Kasumi-1 (cell line): ENCODE results near the gene PDIA5.

ENCODE experiments used
- DNase-seq, 2 experiments: peaks; one replicate each; lab custom pipeline; 2025; lab: John Stamatoyannopoulos, UW

Gene PDIA5

DNA sequence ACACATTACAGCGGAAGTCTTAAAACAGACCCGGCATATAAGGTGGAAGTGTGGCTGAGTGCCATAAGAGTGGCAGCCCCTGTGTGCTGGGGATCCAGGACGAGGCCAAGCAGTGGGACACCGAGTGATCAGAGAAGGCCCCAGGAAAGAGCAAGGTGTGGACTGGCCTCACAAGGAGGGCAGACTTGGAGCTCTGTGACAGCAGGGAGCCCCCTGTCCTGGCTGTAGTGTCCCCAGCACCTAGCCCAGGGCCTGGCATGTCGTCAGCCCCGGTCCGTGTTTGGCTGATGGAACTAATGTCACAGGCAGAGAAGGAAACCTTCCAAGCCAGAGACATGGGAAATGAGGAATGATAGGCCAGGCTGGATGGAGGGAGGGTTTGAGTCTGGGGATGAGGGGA is 4.8 kb downstream of the PDIA5 start:
- DNase-seq = no peak

- DNase-seq = no peak
Observed at GRCh38 chr3:123072152-123072551, 5.3 kb downstream of the PDIA5 start.

DNA sequence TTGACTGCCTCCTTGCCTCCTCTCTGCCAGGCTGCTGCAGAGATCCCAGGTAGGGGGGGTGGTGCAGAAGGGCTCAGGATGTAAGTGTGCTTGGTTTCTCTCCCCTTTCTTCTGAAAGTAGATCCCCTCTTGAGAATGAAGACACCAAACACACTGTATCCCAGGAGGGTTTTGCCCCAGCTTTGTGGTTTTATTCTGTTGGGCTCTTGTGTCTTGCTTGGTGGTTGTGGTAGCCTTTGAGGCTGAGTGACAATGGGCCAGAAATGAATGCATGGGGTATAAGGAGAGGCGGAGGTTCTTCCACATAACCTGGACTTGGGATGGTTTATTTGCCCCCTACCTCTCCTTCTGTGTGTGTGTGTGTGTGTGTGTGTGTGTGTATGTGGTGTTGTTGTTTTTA is 5.7 kb downstream of the PDIA5 start:
- DNase-seq = no peak

DNA sequence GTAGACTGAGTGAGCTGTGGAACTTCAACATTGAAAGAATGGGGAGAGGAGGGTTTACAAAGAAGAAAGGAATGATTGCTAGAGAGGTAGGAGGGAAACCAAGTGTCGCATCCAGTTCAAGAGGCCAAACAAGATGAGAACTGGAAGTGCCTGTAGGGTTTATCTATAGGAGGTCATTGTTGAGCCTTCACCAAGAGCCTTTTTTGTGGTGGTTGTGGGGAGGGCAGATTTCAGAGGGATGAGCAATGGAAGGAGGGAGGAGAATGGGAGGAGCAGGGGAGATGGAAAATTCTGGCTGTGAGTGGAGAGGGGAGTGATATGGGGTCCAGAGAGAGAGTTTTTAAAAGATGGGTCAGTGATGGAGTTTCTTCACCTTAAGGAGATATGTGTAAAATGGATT is 8.5 kb downstream of the PDIA5 start:
- no peak for DNase-seq

DNA sequence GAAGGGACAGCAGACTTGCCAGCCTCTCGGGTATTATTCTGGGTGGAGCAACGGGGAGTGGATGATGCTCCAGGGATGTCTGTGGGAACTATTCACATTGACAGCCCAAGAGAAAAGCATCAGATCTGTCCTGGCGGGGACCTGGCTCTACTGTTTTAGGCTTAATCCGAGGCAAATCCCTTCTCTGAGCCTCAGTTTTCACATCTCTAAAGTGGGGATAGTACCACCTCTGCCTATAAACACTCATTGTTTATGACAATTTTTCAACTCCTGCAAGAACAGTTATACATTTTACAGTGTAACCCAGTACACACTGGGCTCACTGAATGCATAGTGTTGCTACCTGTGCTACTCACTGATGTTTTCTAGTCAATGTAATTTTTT is 9.3 kb downstream of the PDIA5 start:
- no peak for DNase-seq

GRCh38 chr3:123076496-123077418 is 9.9 kb downstream of the PDIA5 start:
- DNase-seq = no peak

DNA sequence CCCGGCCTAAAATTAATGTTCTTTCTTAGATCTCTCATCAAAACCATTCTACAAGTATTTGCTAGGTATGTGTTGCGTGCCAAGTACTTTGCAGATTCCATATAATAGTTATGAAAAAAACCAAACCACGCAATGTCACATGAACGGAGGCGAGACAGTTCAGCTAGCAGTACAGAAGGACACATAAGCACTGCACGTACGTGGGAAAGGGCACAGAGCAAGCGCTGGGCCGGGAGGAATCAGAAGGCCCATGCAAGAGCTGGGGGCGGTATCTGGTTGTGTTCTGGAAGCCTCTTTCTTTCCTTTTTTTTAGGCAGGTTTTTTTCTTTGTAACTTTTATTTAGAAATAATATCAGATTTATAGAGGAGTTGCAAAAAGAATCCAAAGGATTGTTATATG is 11.3 kb downstream of the PDIA5 start:
- DNase-seq = no peak

GRCh38 chr3:123080864-123081562 is 14.2 kb downstream of the PDIA5 start:
- peak; percentile 20 to 33 for DNase-seq

GRCh38 chr3:123081718-123082369 is 15.0 kb downstream of the PDIA5 start:
- peak; percentile 42 to 60 for DNase-seq

GRCh38 chr3:123082370-123083065 is 15.7 kb downstream of the PDIA5 start:
- DNase-seq = peak; percentile 39 to 48

GRCh38 chr3:123083383-123084124 is 16.7 kb downstream of the PDIA5 start:
- no peak for DNase-seq

GRCh38 chr3:123084192-123084591 is 17.4 kb downstream of the PDIA5 start:
- DNase-seq = no peak

GRCh38 chr3:123084738-123085237 is 18.0 kb downstream of the PDIA5 start:
- no peak for DNase-seq

GRCh38 chr3:123085293-123085931 is 18.6 kb downstream of the PDIA5 start:
- DNase-seq = peak; percentile 31 to 42

- DNase-seq = no peak
Observed at GRCh38 chr3:123085932-123086627, 19.3 kb downstream of the PDIA5 start.

DNA sequence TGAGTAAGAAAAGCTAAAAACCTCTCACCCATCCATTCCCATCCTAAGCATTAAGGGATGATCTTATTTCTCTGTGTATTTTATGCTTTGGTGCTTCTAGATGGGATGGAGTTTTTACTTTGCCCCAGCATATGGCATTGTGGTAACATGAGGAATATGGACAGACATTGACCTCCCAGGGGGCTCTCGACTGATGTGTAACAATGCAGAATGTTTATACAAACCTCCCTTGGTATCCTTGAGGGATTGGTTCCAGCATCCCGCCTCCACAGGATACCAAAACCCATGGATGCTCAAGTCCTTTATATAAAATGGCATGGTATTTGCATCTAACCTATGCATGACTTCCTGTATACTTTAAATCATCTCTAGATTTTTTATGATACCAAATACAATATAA is 21.6 kb downstream of the PDIA5 start:
- no peak for DNase-seq

DNA sequence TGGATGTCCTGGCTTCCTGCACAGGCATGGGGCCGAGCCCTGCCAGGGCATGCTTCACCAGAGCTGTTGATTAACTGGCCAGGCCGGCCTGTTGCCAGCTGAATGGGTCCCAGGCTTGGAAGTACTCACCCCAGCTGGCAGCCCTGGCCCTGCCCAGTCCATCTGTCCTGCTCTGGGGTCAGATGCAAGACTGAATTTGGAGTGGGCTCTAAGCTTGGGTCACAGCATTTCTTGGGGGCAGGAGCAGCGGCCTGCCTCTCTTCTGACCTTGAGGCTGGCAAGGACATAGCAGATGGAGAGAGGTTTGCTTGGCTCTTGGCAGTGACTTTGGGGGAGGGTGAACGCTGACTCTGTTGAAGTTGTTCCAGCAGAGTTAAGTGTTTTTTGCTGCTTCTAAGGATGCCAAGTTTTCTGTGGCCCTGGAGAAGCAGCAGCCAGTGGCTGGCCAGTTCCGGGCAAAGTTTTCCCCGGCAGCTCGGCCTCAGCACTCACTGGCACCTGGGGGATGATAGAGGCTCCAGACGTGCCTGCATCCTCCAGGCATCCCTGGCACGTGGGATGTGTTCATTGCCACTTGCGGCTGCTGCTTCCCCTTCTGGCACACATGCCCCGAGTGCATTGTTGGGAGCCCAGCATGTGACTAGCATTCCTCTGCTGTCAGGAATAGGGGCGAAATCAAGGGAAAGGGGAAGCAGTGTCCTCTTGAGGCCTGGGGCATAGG is 22.9 kb downstream of the PDIA5 start:
- no peak for DNase-seq

- peak; percentile 36 to 44 for DNase-seq
Observed at GRCh38 chr3:123090728-123091531, 24.1 kb downstream of the PDIA5 start.

DNA sequence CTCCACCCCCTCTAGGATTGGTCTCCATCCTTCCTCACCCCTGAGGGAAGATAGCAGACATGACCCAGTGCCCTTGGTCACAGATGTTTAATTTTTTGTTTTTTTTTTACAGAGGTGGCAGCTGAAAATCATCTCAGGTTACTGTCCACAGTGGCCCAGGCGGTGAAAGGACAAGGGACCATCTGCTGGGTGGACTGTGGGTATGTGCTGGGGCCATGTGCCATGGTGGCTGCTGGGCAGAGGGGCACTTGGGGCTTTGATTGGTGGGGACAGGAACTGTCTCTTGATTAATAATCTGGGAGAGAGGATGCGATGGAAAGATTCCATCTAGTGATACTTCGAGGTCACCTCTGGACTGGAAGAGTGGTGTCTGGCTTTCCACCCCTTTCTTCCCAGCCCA is 25.4 kb downstream of the PDIA5 start:
- DNase-seq = no peak
